ENCODE data around the gene FOXK2.
"Not testable (repeated sequence)": the region's sequence is repeated elsewhere in the genome, so short reads cannot be mapped to it uniquely, and the experiment has no call there.

FOXK2 gene

GRCh38 chr17:82534401-82534812, 14.9 kb downstream of the FOXK2 start:
- DNase-seq: no peak

DNA sequence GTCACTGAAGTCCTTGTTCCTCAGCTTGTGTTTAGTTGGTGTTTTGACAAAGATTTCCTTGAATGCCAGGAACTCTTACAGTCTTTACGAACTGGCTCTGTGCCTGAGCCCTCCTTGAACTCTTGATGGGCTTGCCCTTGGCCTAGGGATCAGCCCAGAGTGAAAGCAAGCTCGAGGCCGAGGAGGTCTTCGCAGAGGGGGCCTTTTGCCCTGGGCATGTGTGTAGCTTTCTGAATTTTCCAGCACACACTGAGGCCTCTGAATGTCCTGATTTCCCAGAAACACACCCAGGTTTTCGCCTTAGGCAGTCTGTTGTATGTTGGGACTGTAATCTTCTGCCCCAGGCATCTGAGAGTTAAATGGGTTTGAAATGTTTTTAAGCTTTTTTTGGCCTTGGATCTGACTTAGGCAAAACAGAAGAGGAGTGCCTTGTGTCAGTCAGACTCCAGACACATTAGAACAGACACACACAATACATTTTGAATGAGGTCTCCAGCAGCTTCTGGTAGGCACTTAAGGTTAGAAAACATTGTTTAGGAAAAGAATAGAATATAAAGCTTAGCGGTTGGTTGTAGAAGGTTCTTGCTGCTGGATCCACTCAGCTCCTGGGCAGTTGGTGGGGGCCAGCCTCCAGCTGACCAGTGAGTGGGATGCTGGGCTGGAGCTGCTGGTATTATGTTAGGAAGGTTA, 17.1 kb downstream of the FOXK2 start:
- no peak for DNase-seq

- DNase-seq: not testable (repeated sequence)
These were observed 17.7 kb downstream of the FOXK2 start for GRCh38 chr17:82537228-82537627.

DNA sequence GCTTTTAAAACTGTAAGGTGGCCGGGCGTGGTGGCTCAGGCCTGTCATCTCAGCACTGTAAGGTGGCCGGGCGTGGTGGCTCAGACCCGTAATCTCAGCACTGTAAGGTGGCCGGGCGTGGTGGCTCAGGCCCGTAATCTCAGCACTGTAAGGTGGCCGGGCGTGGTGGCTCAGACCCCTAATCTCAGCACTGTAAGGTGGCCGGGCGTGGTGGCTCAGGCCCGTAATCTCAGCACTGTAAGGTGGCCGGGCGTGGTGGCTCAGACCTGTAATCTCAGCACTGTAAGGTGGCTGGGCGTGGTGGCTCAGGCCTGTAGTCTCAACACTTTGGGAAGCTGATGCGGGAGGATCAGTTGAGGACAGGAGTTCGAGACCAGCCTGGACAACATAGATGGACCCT, 19.5 kb downstream of the FOXK2 start:
- DNase-seq: not testable (repeated sequence)

GRCh38 chr17:82542439-82542838, 22.9 kb downstream of the FOXK2 start:
- DNase-seq: no peak

DNA sequence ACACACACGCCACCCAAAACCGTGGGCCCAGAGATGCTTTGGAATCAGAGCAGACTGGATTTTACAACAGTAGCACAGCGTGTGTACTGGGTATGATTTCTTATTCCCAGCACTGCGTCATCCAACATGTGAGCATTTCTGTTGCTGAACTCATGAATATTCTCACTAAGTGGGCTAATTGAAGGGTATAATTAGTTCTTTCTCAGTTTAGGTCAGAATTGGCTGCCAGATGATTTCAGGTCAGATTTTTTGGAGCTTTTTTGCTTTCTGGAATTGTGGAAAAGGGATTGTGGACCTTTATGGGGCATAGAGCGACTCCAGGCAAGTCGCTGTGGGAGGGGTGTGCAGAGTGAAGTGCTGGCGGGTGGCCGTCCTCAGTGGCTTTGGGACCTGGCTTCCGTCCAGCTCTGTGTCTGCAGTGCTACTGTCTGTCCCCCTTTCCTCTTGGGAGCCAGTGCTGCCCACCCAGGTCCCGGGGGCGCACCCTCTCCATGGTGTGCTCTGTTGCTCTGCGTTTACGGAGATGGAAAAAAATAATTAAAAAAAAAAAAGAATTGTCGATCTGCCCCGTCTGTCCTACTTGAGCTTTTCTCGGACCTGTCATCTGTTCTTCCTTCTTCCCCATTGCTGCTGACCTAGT, 25.0 kb downstream of the FOXK2 start:
- no peak for DNase-seq

DNA sequence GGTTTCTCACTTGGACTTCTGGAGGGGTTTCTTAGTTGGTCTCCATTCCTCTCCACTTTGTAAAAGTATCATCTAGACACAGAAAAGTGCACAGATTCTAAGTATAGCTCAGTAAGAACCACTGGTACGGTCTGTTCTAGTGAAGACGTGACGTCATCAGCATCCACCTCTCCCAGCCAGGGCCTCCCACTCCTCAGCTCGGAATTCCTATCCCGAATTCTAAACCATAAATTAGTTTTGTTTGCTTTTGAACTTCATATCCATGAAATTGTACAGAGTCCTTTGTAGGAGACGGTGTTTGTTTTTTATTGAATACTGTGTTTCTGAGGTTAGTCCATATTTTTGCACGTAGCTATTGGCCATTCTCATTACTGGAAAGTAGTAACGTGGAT, 25.5 kb downstream of the FOXK2 start:
- DNase-seq: no peak

- no peak for DNase-seq
These were observed 28.4 kb downstream of the FOXK2 start for GRCh38 chr17:82547981-82548380.

GRCh38 chr17:82548681-82549303, 29.3 kb downstream of the FOXK2 start:
- no peak for DNase-seq

DNA sequence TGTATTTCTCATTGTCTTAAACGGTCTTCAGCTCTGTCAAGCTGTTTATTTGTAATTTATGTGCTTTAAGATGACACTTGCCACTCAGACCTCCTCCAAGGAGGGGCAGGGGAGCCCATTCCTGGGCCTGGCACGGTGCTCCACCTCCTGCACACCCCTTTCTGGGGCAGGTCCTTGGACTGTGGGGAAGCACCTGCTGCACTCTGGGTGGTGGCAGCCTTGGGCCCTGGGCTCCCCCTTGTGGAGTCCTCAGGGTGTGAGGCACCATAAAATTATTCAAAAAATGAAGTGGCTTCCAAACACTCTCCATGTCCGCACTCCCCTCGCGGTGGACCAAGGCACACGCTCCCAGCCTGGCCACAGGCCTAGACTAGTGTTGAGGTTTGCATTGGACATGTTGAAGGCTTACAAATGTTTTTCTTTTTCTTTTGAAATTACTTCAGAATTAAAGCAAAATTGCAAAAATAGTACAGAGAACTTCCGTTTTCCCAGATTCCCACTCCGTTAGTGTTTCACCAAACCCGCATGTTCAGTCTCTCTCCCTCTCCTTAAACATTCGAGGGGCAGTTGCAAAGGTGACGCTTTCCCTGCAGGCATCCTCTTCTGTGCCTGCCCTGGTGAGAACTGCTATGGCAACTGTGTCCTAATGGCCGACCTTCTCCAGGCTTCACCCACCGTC, 32.4 kb downstream of the FOXK2 start:
- peak; percentile 64 for DNase-seq

- no peak for DNase-seq
These were observed 33.0 kb downstream of the FOXK2 start for GRCh38 chr17:82552580-82552979.

DNA sequence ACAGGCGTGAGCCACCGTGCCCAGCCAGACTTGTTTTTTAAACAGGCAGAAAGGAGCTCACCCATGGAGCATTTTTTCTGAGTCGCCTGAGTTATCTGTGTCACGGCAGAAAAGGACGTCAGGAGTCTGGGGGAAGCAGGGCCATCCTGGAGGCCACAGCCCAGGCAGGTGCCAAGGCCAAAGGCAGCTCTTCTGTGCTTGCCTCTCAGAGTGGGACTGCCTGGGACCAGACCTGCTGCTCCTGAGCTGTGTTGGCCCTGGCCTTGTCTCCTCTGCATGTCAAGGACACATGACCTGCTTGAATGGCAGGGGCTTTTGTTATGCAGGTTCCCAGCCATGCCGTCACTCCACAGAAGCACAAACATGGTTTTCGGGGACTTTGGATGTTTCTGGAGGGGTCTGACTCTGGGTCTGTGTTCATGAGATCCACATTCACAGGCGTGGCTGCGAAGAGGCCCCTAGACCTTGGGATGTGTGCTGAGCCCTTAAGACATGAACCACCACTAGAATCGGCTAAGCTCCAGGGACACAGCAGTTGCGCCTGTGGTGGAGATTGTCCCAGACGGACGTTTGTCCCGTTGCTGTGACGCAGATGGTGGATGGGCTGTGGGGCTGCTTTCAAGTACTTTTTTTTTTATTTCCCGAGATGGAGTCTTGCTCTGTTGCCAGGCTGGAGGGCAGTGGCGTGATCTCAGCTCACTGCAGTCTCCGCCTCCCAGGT, 33.8 kb downstream of the FOXK2 start:
- no peak for DNase-seq

DNA sequence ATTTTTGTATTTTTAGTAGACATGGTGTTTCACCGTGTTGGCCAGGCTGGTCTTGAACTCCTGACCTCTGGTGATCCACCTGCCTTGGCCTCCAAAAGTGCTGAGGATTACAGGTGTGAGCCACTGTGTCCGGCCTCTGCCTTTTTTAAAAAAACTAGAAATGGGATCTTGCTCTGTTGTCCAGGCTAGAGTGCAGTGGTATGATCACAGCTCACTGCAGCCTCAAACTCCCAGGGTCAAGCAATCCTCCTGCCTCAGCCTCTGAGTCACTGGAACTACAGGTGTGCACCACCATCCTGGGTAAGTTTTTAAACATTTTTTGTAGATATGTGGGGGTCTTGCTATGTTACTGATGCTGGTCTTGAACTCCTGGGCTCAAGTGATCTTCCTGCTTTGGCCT, 38.0 kb downstream of the FOXK2 start:
- not testable (repeated sequence) for DNase-seq

- DNase-seq: no peak
These were observed 40.2 kb downstream of the FOXK2 start for GRCh38 chr17:82559566-82560251.

DNA sequence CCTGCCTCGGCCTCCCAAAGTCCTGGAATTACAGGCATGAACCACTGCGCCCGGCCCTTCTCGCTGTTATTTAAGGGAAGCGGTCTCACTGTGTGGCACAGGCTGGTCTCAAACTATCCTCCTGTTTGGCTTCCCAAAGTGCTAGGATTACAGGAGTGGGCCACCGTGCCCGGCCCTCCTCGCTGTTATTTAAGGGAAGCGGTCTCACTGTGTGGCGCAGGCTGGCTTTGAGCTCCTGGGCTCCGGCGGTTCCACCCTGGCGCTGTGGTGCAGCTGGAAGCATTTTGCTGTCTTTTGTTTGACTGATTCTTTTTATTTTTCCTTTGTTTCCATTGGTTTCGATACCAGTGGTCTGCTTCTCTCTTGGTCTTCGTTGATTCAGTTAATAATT, 40.7 kb downstream of the FOXK2 start:
- DNase-seq: no peak

GRCh38 chr17:82560802-82561428, 41.4 kb downstream of the FOXK2 start:
- no peak for DNase-seq

GRCh38 chr17:82561429-82562035, 42.0 kb downstream of the FOXK2 start:
- DNase-seq: no peak

DNA sequence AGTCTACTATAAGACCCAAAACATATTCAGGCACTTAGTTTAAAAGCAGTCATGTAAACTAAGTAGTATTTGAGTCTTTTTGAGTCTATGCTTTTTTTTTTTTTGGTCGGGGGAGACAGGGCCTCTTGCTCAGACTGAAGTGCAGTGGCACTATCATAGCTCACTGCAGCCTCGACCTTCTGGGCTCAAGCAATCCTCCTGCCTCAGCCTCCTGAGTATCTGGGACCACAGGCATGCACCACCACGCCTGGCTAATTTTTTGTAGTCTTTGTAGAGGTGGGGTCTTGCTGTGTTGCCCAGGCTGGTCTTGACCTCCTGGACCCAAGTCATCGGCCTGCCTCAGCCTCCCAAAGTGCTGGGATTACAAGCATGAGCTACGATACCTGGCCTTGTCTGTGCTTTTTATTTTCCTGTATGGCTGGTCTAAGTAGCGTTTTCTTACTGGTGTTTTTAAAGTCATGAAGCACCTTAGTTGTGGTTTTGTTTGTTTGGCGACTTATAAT, 43.2 kb downstream of the FOXK2 start:
- not testable (repeated sequence) for DNase-seq

GRCh38 chr17:82563318-82563717, 43.8 kb downstream of the FOXK2 start:
- DNase-seq: no peak

DNA sequence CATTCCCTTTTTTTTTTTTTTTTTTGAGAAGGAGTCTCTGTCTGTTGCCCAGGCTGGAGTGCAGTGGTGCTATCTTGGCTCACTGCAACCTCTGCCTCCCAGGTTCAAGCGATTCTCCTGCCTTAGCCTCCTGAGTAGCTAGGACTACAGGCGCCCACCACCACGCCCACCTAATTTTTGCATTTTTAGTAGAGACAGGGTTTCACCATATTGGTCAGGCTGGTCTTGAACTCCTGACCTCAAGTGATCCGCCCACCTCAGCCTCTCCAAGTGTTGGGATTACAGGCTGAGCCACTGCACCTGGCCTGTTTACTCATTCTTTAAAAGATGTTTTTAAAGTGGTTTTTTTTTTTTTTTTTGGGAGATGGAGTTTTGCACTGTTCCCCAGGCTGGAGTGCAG, 44.2 kb downstream of the FOXK2 start:
- DNase-seq: not testable (repeated sequence)

DNA sequence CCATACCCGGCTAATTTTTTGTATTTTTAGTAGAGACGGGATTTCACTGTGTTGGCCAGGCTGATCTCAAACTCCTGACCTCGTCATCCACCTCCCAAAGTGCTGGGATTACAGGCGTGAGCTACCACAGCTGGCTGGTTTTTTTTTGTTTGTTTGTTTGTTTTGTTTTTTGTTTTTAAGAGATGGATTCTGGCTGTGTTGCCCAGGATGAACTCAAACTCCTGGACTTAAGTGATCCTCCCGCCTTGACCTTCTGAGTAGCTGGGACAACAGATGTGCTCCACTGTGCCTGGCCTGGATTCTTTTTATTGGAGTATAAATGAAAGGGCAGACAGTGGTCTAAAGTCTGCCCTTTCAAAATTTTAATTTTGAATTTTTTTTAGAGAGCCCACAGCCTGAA, 44.7 kb downstream of the FOXK2 start:
- no peak for DNase-seq

Data from fibroblast of skin of abdomen (primary cell).